Ishikawa (cell line): ENCODE data around the gene GCGR.
A peak's percentile ranks its signal among the peaks of the same experiment; 100 is the strongest.

Source experiments
- CEBPB ChIP-seq: IDR thresholded peaks from 2 replicates; pipeline ENCODE4 v1.6.1; 2012
- CREB1 ChIP-seq: IDR thresholded peaks from 2 replicates; pipeline ENCODE4 v1.6.1; 2012; ENCODE audit warnings: low read depth
- EGR1 ChIP-seq: IDR thresholded peaks from 2 replicates; pipeline ENCODE4 v1.6.1; 2012
- EP300 ChIP-seq: IDR thresholded peaks from 2 replicates; pipeline ENCODE4 v1.6.1; 2012; ENCODE audit warnings: borderline replicate concordance
- FOXM1 ChIP-seq: IDR thresholded peaks from 2 replicates; pipeline ENCODE4 v1.6.1; 2012; ENCODE audit warnings: low read depth, borderline replicate concordance
- NFIC ChIP-seq: IDR thresholded peaks from 2 replicates; pipeline ENCODE4 v1.6.1; 2012
- RAD21 ChIP-seq: IDR thresholded peaks from 2 replicates; pipeline ENCODE4 v1.6.1; 2012; ENCODE audit warnings: low read depth
- TAF1 ChIP-seq: IDR thresholded peaks from 2 replicates; pipeline ENCODE4 v1.6.1; 2012; ENCODE audit warnings: low read depth, mild to moderate bottlenecking
- TCF12 ChIP-seq: IDR thresholded peaks from 2 replicates; pipeline ENCODE4 v1.6.1; 2012; ENCODE audit warnings: low read depth
- TEAD4 ChIP-seq: IDR thresholded peaks from 2 replicates; pipeline ENCODE4 v1.6.1; 2012
- YY1 ChIP-seq: IDR thresholded peaks from 2 replicates; pipeline ENCODE4 v1.6.1; 2012; ENCODE audit warnings: low read depth
- ZBTB7A ChIP-seq: IDR thresholded peaks from 2 replicates; pipeline ENCODE4 v1.6.1; 2012; ENCODE audit warnings: low read depth
- TF ChIP-seq, protein P1 (sequence below): IDR thresholded peaks from 2 replicates; pipeline ENCODE4 v1.6.1; 2012
- TF ChIP-seq, protein P2 (sequence below): IDR thresholded peaks from 2 replicates; pipeline ENCODE4 v1.6.1; 2012; ENCODE audit warnings: low read depth, mild to moderate bottlenecking
- TF ChIP-seq, protein P3 (sequence below): IDR thresholded peaks from 2 replicates; pipeline ENCODE4 v1.6.1; 2012

GCGR gene

DNA sequence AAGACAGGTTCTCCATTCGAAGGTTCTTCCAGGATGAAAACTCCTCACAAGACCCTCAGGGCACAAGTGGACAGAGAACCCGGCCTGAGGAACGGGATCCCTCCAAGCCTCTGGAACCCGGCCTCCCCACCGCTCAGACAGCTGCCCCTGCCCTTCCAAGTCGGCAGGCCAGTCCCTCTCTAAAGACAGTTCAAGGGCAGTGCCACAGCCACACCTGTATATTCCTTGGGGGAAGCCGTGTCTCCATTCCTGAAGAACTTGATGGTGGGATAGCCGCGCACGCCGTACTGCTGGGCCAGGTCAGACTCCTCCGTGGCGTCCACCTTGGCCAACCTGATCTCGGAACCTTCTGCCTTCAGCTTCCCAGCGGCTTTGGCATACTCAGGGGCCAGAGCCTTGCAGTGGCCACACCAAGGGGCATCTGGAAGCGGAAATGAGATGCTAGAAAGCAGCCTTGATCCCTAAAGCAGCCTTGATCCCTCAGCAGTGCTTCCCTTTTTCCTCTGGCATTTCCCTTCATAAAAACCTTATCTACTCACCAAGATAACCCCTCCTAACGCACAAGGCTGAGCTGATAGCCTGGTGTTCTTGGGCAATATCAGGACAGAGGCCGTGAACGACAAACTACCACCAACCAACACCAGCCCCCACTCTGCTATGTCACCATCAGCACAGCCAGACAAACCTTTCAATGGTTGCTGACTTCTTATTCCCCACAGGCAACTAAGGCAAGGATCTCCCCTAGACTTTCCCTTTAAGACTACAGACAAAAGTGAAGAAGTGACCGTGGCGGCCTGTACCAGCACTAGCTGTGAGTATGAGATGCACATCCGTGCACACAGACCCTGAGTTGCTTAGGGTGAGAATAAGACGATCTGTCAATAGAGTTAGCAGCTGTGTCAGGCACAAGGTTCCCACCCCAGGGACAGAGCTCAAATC is 55.3 kb downstream of the GCGR start:
- TF ChIP-seq TCF12 = no peak
- TF ChIP-seq FOXM1 = no peak
- TF ChIP-seq EGR1 = no peak
- TF ChIP-seq, protein P1, sequence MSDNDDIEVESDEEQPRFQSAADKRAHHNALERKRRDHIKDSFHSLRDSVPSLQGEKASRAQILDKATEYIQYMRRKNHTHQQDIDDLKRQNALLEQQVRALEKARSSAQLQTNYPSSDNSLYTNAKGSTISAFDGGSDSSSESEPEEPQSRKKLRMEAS = no peak
- no peak for TF ChIP-seq TEAD4
- no peak for TF ChIP-seq ZBTB7A
- no peak for TF ChIP-seq NFIC
- TF ChIP-seq YY1 = no peak
- no peak for TF ChIP-seq EP300
- no peak for TF ChIP-seq TAF1

DNA sequence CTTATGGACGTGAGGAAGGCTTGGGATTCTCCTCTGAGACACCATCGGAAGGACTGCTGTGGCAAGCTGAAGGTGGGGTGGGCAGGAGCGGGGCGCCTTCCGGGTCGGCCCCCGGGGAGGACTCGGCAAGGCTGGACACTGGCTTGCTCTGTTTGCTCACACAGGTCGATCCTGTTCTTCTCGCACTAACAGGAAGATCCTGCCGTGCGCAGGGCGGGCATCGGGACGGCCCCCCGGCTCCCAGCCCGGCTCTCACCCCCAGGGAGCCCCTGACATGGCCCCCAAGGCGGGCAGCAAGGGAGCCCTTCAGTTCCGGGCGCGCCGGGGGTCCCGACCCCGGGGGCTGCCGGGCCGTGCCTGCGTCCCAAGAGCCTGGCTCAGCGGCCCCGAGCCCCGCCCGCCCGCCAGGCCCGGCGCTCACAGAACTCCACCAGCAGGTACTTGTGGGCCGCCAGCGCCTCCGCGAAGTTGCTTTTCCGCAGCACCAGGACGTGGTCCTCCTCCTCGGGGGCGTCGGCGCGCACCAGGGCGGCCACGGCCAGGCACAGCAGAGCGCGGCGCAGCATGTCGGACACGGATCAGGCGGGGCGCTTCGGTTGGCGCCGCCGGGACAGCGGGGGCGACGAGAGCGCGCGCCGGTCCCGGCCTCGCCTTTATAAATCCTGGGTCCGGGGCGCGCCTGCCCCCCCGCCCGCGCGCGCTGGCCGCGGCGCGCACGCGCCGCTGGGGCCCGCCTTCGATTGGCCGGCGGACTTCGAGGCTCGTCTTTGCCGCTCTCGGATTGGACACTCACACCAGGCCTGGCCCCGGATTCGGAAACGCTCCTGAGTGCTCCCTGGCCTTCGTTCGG is 56.2 kb downstream of the GCGR start, which contains the start of gene P4HB:
Gene P4HB (minus strand): TSS at position 630 of the 850 bp plus-strand sequence. CDS start 64 bp downstream, at position 566.
- TF ChIP-seq EGR1 (no peak; the same call in none of the 2 replicates), CEBPB (no peak), TEAD4 (no peak), YY1 (no peak), EP300 (0 out of 2 replicates have a peak, but pooled peaks have one; percentile 13), TAF1 (peak; percentile 31; the same call in 1 of the 2 replicates), NFIC (0 out of 2 replicates have a peak, but pooled peaks have one; percentile 3)
- TF ChIP-seq, protein P2, sequence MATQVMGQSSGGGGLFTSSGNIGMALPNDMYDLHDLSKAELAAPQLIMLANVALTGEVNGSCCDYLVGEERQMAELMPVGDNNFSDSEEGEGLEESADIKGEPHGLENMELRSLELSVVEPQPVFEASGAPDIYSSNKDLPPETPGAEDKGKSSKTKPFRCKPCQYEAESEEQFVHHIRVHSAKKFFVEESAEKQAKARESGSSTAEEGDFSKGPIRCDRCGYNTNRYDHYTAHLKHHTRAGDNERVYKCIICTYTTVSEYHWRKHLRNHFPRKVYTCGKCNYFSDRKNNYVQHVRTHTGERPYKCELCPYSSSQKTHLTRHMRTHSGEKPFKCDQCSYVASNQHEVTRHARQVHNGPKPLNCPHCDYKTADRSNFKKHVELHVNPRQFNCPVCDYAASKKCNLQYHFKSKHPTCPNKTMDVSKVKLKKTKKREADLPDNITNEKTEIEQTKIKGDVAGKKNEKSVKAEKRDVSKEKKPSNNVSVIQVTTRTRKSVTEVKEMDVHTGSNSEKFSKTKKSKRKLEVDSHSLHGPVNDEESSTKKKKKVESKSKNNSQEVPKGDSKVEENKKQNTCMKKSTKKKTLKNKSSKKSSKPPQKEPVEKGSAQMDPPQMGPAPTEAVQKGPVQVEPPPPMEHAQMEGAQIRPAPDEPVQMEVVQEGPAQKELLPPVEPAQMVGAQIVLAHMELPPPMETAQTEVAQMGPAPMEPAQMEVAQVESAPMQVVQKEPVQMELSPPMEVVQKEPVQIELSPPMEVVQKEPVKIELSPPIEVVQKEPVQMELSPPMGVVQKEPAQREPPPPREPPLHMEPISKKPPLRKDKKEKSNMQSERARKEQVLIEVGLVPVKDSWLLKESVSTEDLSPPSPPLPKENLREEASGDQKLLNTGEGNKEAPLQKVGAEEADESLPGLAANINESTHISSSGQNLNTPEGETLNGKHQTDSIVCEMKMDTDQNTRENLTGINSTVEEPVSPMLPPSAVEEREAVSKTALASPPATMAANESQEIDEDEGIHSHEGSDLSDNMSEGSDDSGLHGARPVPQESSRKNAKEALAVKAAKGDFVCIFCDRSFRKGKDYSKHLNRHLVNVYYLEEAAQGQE = no peak

DNA sequence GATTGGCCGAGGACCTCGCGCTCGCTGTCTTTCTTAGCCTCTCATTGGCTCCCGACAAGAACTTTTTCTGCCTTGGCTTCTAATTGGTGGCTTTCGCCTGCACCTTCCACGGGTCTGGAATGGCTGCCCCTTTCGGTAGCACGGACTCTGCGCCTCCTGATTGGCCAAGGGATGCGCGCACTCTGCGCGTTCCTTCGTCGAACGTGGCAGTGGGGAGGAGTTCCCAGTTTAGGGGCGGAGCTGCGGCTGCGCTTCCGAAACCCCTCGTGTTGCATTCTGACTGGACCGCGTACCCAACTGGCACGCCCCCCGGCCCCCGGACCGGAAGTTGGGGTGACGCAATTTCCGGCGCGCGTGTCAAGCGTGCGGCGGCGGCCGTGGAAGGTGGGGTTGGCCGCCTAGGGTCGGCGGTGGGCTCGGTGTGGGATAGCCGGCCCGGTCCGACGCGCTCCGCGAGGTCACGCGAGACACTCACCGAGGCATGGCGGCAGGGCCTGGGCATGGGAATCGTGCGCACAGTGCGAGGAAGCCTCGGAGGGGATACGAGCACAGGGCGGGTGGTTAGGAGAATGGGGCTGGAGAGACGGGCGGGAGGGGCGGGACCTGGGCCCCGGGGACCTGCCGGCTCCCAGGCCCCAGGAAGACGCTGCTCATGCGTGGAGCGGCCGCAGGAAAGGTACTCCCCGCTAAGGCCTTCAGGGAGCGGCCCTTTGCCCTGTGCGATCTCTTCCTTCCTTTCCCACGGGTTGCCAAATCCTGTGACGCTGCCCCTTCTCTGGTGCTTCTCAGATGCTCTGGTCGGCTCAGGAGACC is 57.0 kb downstream of the GCGR start:
- TF ChIP-seq NFIC (0 out of 2 replicates have a peak, but pooled peaks have one; percentile 5), TCF12 (no peak; the same call in none of the 2 replicates), RAD21 (no peak), EP300 (no peak), CREB1 (peak; percentile 75; the same call in 1 of the 2 replicates), YY1 (peak; percentile 82), ZBTB7A (peak; percentile 91; the same call in 1 of the 2 replicates), TAF1 (peak; percentile 93), TEAD4 (peak; percentile 6; the same call in 1 of the 2 replicates), EGR1 (no peak; the same call in 1 of the 2 replicates), FOXM1 (peak; percentile 50; the same call in 1 of the 2 replicates), CEBPB (peak; percentile 78; the same call in 1 of the 2 replicates)
- TF ChIP-seq, protein P2 = no peak
- TF ChIP-seq, protein P1 = peak; percentile 87
- TF ChIP-seq, protein P3, sequence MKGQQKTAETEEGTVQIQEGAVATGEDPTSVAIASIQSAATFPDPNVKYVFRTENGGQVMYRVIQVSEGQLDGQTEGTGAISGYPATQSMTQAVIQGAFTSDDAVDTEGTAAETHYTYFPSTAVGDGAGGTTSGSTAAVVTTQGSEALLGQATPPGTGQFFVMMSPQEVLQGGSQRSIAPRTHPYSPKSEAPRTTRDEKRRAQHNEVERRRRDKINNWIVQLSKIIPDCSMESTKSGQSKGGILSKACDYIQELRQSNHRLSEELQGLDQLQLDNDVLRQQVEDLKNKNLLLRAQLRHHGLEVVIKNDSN = peak; percentile 37; the same call in 1 of the 2 replicates

DNA sequence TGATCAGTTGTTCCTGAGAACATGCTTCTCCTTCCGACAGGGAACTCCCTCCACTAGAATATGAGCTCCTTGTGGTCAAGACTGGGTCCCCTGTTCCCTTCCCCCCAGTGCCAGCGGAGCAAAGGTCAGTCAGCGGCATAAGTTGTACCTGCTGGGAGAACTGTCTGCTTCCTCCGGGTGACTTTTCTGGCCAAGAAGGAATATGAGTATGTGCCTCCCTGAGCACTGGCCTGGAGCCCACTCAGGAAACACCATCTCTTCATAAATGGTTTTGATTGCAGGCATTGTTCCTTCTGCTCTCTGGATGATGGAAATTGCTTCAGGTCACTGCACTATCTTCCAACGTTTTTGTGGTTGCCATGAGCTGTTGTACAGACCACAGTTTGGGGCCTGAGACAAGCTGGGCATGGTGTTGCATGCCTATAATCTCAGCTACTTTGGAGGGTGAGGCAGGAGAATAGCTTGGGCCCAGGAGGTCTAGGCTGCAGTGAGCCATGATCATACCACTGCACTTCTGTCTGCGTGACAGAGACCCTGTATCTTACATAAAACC is 59.2 kb downstream of the GCGR start:
- TF ChIP-seq TAF1 (no peak), EGR1 (no peak), RAD21 (no peak), FOXM1 (no peak), YY1 (no peak), TCF12 (no peak), CREB1 (no peak), ZBTB7A (no peak), CEBPB (no peak), EP300 (no peak), NFIC (no peak), TEAD4 (no peak)
- TF ChIP-seq, protein P3 = no peak
- TF ChIP-seq, protein P1 = no peak
- TF ChIP-seq, protein P2 = no peak
